OCI-M2 (cell line): ENCODE results near the gene FFAR2.
"Not testable (repeated sequence)": the region's sequence is repeated elsewhere in the genome, so short reads cannot be mapped to it uniquely, and the experiment has no call there.

Experiments
- DNase-seq: peaks from one replicate; lab custom pipeline; 2025; ENCODE audit not compliant: unreplicated experiment; lab: John Stamatoyannopoulos, UW

FFAR2 gene

GRCh38 chr19:35423406-35423805 lies 24.7 kb upstream of the FFAR2 start:
- not testable (repeated sequence) for DNase-seq

- no peak for DNase-seq
These were observed 22.4 kb upstream of the FFAR2 start for GRCh38 chr19:35425682-35426081.

GRCh38 chr19:35427187-35427586 lies 20.9 kb upstream of the FFAR2 start:
- DNase-seq: no peak

GRCh38 chr19:35429698-35430408 lies 18.2 kb upstream of the FFAR2 start:
- no peak for DNase-seq

- no peak for DNase-seq
These were observed 17.5 kb upstream of the FFAR2 start for GRCh38 chr19:35430409-35431144.

- no peak for DNase-seq
These were observed 16.8 kb upstream of the FFAR2 start for GRCh38 chr19:35431145-35431807.

GRCh38 chr19:35432911-35433310 lies 15.1 kb upstream of the FFAR2 start:
- DNase-seq: no peak

GRCh38 chr19:35433448-35433847 lies 14.6 kb upstream of the FFAR2 start:
- no peak for DNase-seq

GRCh38 chr19:35435896-35436295 lies 12.2 kb upstream of the FFAR2 start:
- no peak for DNase-seq

- no peak for DNase-seq
These were observed 11.3 kb upstream of the FFAR2 start for GRCh38 chr19:35436477-35437405.

GRCh38 chr19:35437406-35437951 lies 10.6 kb upstream of the FFAR2 start:
- DNase-seq: no peak

GRCh38 chr19:35438096-35438495 lies 10.0 kb upstream of the FFAR2 start:
- no peak for DNase-seq

- DNase-seq: no peak
These were observed 9.5 kb upstream of the FFAR2 start for GRCh38 chr19:35438527-35438926.

GRCh38 chr19:35439921-35440320 lies 8.1 kb upstream of the FFAR2 start:
- no peak for DNase-seq

- no peak for DNase-seq
These were observed 6.0 kb upstream of the FFAR2 start for GRCh38 chr19:35442091-35442490.

- DNase-seq: no peak
These were observed 3.3 kb upstream of the FFAR2 start for GRCh38 chr19:35444735-35445134.

- DNase-seq: no peak
These were observed 2.0 kb upstream of the FFAR2 start for GRCh38 chr19:35445826-35446593.

GRCh38 chr19:35449359-35450043 lies 1.4 kb downstream of the FFAR2 start:
- DNase-seq: no peak

- DNase-seq: no peak
These were observed 3.5 kb downstream of the FFAR2 start for GRCh38 chr19:35451338-35452096.
